Measurements from ENCODE around the gene ACOX1.

ACOX1 gene

DNA sequence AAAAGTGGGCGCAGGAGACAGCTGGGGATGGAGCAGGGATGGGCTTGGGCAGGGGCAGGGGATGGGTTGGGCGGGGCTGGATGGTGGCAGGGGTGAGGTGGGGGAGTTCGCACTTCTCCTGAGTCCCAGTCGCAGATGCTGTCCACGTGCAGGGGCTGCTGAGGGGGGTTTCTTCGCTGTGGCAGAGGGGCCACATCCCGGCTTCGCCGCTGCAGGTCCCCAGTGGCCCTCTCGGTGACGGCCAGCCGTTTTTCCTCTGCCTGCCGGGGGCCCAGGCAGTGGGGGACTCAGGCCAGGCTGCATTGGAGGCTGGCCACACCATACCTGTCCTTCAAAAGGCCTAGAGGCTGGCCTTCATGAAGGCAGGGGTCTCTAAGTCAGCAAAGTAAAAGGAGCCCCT lies 39.8 kb upstream of the ACOX1 start:
- Histone ChIP-seq H3K36me3 (no peaks in the 10 kb centered on the region), H3K4me2 (no peak overlapping the region), H3K27me3 (no peaks in the 10 kb centered on the region), H4K20me1 (no peaks in the 10 kb centered on the region), H3K4me3 (no peak overlapping the region), H3K4me1 (peaks cover 61% of the 10 kb centered on the region), H3K9me3 (no peaks in the 10 kb centered on the region), H3K27ac (no peak overlapping the region), H3K9ac (no peak overlapping the region)
- TF ChIP-seq Cebpa-rat (IDR thresholded peaks at IDR 0.05): no peak

DNA sequence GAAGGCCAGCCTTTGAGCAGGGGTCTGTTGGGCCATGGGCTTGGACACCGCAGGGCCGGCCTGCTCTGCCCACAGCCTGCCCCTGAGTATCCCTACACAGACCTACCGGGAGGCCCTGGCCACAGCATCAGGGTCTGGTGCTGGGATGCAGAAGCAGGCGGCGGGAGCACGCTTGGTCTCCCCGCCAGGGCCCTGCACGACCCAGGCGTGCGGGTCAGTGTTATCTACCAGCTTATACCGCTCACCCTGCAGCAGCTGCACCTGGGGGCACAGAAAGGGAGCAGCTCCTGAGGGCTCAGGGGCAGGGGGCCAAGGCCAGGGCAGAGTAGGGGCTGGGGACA lies 39.3 kb upstream of the ACOX1 start:
- no peak for TF ChIP-seq Cebpa-rat (IDR thresholded peaks at IDR 0.05)
- no peak overlapping the region for H3K27ac ChIP-seq
- H4K20me1 ChIP-seq: no peaks in the 10 kb centered on the region
- no peak overlapping the region for H3K4me3 ChIP-seq
- H3K4me1 ChIP-seq: peaks cover 61% of the 10 kb centered on the region
- H3K4me2 ChIP-seq: no peak overlapping the region
- no peaks in the 10 kb centered on the region for H3K27me3 ChIP-seq
- H3K9me3 ChIP-seq: no peaks in the 10 kb centered on the region
- H3K9ac ChIP-seq: no peak overlapping the region
- H3K36me3 ChIP-seq: no peaks in the 10 kb centered on the region

DNA sequence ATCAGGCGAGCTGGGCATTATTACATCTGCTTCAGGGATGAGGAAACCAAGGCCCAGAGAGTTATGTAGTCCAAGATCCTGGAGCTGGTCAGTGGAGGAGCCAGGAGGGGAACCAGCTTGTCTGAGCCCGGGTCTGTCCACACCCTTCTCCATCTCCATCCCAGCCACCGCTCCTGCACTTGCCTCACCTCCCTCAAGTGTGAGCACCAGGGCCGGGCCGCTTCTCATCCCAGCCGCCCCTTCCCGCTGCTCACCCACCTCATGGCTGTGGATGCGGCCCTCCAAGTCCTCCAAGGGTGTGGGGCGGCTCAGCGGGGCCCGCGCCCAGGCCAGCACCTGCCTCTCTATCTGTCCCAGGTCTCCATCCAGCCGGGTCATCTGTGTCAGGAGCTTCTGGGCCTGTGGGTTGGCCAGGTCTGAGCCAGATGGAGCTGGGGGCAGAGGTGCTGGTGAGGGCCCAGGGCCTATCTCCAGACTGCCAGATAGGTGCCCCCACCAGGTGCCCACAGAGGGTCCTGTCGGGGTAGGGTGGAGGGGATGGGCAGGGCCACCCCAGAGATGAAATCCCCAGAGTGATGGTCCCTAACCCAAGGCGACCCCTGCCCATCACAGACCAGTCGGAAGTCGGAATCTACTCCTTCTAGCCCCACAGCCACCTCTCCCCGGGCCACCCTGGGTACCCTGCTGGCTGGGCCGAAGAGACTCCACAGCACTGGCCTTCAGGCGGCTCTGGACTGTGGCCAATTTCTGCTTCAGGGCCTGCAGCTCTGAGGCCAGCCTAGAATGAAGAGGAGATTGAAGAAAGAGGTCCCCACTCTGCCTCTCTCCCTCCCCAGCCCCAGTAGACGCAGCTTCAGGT lies 38.7 kb upstream of the ACOX1 start:
- H3K9ac ChIP-seq: no peak overlapping the region
- no peak overlapping the region for H3K4me3 ChIP-seq
- no peak for TF ChIP-seq Cebpa-rat (IDR thresholded peaks at IDR 0.05)
- no peak overlapping the region for H3K27ac ChIP-seq
- no peaks in the 10 kb centered on the region for H3K27me3 ChIP-seq
- no peaks in the 10 kb centered on the region for H3K36me3 ChIP-seq
- H3K4me2 ChIP-seq: no peak overlapping the region
- peaks cover 61% of the 10 kb centered on the region for H3K4me1 ChIP-seq
- no peaks in the 10 kb centered on the region for H3K9me3 ChIP-seq
- no peaks in the 10 kb centered on the region for H4K20me1 ChIP-seq

DNA sequence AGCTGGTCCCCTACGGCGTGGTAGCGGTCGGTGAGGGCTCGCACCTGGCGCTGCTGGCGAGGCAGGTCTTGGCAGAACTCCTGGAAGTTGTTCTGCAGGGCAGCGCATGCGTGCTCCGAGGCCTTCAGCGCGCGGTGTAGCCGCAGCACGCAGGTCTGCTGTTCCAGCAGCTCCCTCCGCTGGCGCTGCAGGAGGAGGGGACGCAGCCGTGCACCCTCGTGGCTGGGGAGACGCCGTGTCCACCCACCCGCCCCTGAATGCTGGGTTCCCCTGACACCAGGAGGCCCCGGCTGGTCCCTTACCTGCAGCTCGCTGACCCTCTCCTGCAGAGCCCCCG lies 35.9 kb upstream of the ACOX1 start:
- TF ChIP-seq Cebpa-rat (IDR thresholded peaks at IDR 0.05): no peak

DNA sequence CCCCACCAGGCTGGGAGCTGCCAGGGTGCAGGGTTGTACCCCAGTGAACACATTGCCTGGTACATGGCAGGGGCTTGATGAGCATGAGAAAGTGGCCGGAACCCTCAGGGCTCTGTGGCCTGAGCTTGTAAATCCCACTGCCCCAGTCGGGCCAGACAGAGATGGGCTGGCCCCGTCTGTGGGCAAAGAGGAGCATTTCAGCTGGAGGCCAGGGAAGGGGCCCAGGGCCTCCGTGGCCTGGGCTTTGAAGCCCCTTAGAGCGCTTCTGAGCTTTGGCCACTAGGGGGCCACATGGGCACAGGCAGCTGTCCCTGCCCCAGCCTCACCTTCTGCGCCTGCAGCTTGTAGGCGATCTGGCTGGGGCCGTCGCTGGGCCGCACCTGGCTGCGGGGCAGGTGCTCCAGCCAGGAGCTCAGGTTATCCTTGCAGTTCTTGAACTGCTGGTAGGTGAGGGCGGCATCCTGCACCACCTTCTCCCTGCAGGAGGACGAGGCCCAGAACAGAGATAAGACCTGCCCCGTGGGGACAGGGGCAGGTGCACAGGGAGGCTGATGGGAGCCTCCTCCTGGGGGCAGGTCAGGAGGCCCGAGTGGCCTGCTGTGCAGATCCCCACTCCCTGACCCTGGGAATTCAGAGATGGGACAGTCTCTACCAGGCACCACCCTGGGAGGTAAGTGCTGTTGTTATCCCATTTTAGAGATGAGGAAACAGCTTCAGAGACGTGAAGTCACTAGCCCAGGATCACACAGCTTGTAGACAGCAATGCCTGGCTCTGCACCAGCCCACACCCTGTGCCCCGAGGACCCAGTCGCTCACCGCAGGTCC lies 35.3 kb upstream of the ACOX1 start:
- Histone ChIP-seq H3K27me3 (no peaks in the 10 kb centered on the region), H3K9me3 (no peaks in the 10 kb centered on the region), H3K4me2 (peak overlapping the region; percentile 51), H3K4me3 (no peak overlapping the region), H3K9ac (0 out of 2 replicates have a peak overlapping the region, but pooled peaks have one; percentile 38), H4K20me1 (no peaks in the 10 kb centered on the region), H3K36me3 (no peaks in the 10 kb centered on the region), H3K27ac (0 out of 2 replicates have a peak overlapping the region, but pooled peaks have one; percentile 35), H3K4me1 (peaks cover 48% of the 10 kb centered on the region)
- TF ChIP-seq Cebpa-rat (IDR thresholded peaks at IDR 0.05): no peak

More for the DNA sequence above, 35.9 kb upstream of the ACOX1 start:
- Histone ChIP-seq H3K4me2 (no peak overlapping the region), H3K9me3 (no peaks in the 10 kb centered on the region), H3K9ac (no peak overlapping the region), H3K4me1 (peaks cover 48% of the 10 kb centered on the region), H3K4me3 (no peak overlapping the region), H3K36me3 (no peaks in the 10 kb centered on the region), H3K27me3 (no peaks in the 10 kb centered on the region), H4K20me1 (no peaks in the 10 kb centered on the region), H3K27ac (no peak overlapping the region)

DNA sequence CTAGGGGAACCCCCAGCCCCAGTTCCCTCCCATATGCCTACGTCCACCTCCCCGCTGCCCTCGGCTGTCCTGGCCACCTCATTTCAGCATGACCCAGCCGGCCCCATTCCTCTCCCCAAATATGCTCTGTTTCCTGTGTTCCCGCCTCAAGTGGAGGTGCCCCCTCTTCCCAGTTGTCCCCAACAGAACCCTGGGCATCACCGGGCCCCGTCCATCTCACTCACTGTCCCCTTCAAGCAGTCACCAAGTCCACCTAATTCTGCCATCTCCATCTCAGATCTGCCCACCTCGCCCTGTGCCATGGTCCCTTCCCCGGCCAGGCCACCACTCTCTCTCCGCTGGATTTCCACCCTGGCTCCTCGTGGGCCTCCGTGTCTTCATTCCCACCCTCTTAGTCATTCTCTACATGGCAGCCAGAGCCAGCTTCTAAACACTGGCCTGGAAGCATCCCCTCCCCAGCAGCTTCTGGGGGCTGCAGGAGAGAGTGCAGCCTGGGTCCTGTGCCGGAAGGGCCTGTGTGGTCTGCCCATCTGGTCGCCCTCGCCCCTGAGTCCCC lies 34.5 kb upstream of the ACOX1 start:
- Histone ChIP-seq H3K9ac (peak overlapping the region; percentile 38; the same call in 1 of the 2 replicates), H3K27me3 (no peaks in the 10 kb centered on the region), H3K27ac (0 out of 2 replicates have a peak overlapping the region, but pooled peaks have one; percentile 35)

DNA sequence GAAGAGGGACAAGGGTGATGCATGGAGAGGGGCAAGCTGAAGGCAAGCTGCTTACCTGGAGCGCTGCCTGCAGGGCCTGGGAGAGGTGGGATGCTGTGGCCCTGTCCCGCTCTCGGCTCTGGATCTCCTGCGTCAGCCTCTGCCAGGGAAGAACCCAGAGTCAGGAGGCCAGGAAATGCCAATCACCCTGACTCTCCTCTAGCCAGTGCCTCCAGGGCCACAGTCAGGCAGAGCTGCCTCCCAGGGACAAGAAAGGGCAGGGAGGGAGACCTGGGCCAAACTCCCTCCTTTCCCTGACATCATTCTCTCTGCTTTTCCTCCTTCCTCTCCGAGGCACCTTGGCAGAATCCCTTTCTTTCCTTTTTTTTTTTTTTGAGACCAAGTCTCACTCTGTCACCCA lies 33.0 kb upstream of the ACOX1 start:
- Histone ChIP-seq H4K20me1 (no peaks in the 10 kb centered on the region), H3K27me3 (no peaks in the 10 kb centered on the region), H3K4me2 (no peak overlapping the region), H3K9me3 (no peaks in the 10 kb centered on the region), H3K4me3 (no peak overlapping the region), H3K4me1 (peaks cover 50% of the 10 kb centered on the region), H3K9ac (no peak overlapping the region), H3K27ac (no peak overlapping the region), H3K36me3 (no peaks in the 10 kb centered on the region)
- no peak for TF ChIP-seq Cebpa-rat (IDR thresholded peaks at IDR 0.05)

More for the DNA sequence above, 34.5 kb upstream of the ACOX1 start:
- TF ChIP-seq Cebpa-rat (IDR thresholded peaks at IDR 0.05): no peak
- H4K20me1 ChIP-seq: no peaks in the 10 kb centered on the region
- no peak overlapping the region for H3K4me3 ChIP-seq
- H3K36me3 ChIP-seq: no peaks in the 10 kb centered on the region
- H3K4me2 ChIP-seq: no peak overlapping the region
- peaks cover 48% of the 10 kb centered on the region for H3K4me1 ChIP-seq
- no peaks in the 10 kb centered on the region for H3K9me3 ChIP-seq

DNA sequence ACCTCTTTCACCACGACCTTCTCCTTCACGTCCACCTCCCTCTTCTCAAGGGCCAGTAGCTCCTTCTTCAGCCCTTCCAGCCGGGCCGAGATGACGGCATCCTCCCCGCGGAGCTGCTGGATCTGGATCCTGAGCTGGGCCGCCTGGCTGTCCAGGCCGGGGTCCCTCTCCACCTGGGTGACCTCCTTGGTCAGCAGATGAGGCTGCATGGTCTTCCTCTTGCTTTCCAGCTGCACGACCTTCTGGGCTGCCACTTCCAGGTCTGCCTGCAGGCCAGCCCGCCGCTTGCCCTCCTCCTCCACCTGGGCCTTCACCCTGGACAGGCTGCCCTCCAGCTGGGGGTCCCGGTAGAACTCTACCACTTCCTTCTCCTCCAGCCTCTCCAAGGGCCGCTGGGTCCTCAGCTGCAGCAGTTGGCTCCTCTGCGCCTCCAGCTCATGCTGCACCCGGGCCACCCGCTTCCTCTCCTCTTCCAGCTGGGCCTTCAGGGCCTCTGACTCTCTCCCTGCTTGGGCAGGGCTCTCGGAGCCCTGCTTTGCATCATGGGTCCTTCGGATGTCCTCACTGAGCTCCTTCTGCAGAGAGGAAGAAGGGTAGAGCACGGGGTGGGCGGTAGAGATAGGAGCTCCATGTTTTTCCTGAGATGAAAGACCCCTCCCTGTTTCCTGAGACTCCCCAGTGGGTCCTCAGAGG lies 31.1 kb upstream of the ACOX1 start:
- no peak for TF ChIP-seq Cebpa-rat (IDR thresholded peaks at IDR 0.05)
- peak overlapping the region; percentile 46; the same call in 1 of the 2 replicates for H3K9ac ChIP-seq
- no peaks in the 10 kb centered on the region for H3K36me3 ChIP-seq
- no peaks in the 10 kb centered on the region for H3K27me3 ChIP-seq
- H3K4me2 ChIP-seq: peak overlapping the region; percentile 46
- no peak overlapping the region for H3K4me3 ChIP-seq
- no peaks in the 10 kb centered on the region for H3K9me3 ChIP-seq
- no peaks in the 10 kb centered on the region for H4K20me1 ChIP-seq
- H3K27ac ChIP-seq: peak overlapping the region; percentile 66
- peaks cover 58% of the 10 kb centered on the region for H3K4me1 ChIP-seq

DNA sequence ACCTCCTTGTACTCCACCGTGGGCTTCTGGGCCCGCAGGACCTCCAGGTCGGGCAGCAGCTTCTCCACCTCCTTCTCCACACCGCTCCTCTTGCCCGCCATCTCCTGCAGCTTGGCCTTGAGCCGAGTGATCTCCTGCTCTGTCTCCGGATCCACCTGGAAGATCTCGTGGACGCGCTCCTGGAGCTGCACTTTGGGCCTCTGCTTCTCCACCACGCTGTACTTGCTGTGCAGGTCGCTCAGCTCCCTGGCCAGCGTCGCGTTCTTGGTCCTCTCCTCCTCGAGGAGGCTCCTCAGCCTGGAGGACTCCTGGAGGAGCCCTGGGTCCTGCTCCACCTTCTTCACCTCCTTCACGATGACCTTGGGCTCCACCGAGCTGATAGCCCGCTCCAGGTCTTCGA lies 30.5 kb upstream of the ACOX1 start:
- no peaks in the 10 kb centered on the region for H3K9me3 ChIP-seq
- peaks cover 58% of the 10 kb centered on the region for H3K4me1 ChIP-seq
- no peak for TF ChIP-seq Cebpa-rat (IDR thresholded peaks at IDR 0.05)
- peak overlapping the region; percentile 66 for H3K27ac ChIP-seq
- H4K20me1 ChIP-seq: no peaks in the 10 kb centered on the region
- no peak overlapping the region for H3K4me3 ChIP-seq
- H3K9ac ChIP-seq: no peak overlapping the region
- H3K36me3 ChIP-seq: 0 out of 2 replicates have a peak, but pooled peaks cover 2% of the 10 kb centered on the region
- peak overlapping the region; percentile 46; the same call in 1 of the 2 replicates for H3K4me2 ChIP-seq
- no peaks in the 10 kb centered on the region for H3K27me3 ChIP-seq

All from BLaER1 (cell line).